ENCODE data around the gene MCM3AP.

Gene MCM3AP

DNA sequence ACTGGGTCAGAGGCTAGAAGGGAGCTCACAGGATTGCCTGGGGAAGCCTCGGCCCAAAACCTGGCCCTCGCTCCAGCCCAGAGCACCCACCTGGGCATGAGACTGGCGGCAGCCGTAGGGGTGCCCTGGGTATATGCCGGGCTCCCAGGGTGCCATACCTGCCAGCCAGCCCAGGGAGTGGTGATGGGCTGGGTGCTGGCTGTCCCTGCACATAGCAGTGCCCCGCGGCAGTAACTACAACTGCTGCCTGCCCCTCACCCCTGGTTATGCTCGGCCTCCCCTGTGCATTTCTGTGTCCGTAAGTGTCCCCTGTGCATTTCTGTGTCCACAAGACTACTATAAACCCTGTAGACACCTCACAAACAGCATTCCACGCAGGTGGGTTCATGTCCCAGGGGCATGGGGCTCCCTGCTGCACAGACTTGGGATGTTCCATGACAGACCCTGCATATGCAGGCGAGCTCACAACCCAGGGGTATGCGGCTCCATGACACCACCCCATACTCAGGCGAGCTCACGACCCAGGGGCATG, 95.4 kb downstream of the MCM3AP start:
- Histone ChIP-seq H3K4me2 (no peak overlapping the region), H3K4me1 (peaks cover 14% of the 10 kb centered on the region), H3K4me3 (no peak overlapping the region), H4K20me1 (no peaks in the 10 kb centered on the region; the same call in 1 of the 2 replicates), H3K9me3 (no peaks in the 10 kb centered on the region), H3K27me3 (no peaks in the 10 kb centered on the region), H3K27ac (no peak overlapping the region), H3K9ac (0 out of 2 replicates have a peak overlapping the region, but pooled peaks have one; percentile 10), H3K36me3 (peaks cover 60% of the 10 kb centered on the region)
- no peak for TF ChIP-seq Cebpa-rat (IDR thresholded peaks at IDR 0.05)

DNA sequence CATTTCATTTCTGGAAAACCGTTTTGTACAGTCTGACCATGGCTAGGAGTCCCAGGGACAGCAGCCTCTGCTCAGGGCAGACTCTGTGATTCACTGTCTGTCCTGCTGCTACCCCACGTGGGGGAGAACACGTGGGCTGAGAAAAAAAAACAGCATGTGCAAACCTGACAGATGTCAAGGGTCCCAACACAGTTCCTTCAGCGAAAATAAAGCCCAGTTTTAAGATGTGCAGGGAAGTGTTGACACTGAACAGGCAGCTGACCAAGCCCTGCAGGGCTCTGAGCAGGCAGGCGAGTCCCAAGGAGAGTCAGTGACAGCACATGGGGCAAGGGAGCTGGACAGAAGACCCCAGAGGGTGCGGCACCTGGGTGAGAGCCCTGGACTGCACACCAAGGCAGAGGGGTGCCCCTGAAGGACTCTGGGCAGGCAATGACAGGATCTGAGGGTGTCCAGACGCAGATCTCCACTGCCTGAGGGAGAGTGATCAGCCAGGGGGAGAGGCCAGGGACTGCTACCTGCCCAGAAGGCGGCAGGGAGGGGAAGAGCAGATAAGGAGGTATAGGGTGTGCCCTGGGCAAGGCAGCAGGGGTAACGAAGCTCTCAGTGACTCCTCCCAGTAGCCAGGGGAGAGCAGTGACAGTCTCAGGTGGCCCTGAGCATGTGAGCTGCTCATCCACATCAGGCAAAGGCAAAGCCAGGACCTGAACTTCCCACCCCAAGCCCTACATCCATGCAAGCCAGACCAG, 96.0 kb downstream of the MCM3AP start:
- no peak for TF ChIP-seq Cebpa-rat (IDR thresholded peaks at IDR 0.05)
- no peaks in the 10 kb centered on the region; the same call in 1 of the 2 replicates for H4K20me1 ChIP-seq
- H3K4me1 ChIP-seq: peaks cover 9% of the 10 kb centered on the region
- H3K36me3 ChIP-seq: peaks cover 53% of the 10 kb centered on the region
- no peak overlapping the region for H3K4me3 ChIP-seq
- H3K27ac ChIP-seq: no peak overlapping the region
- no peak overlapping the region for H3K4me2 ChIP-seq
- H3K27me3 ChIP-seq: peaks cover 5% of the 10 kb centered on the region; the same call in 1 of the 2 replicates
- H3K9ac ChIP-seq: 0 out of 2 replicates have a peak overlapping the region, but pooled peaks have one; percentile 10
- H3K9me3 ChIP-seq: no peaks in the 10 kb centered on the region

DNA sequence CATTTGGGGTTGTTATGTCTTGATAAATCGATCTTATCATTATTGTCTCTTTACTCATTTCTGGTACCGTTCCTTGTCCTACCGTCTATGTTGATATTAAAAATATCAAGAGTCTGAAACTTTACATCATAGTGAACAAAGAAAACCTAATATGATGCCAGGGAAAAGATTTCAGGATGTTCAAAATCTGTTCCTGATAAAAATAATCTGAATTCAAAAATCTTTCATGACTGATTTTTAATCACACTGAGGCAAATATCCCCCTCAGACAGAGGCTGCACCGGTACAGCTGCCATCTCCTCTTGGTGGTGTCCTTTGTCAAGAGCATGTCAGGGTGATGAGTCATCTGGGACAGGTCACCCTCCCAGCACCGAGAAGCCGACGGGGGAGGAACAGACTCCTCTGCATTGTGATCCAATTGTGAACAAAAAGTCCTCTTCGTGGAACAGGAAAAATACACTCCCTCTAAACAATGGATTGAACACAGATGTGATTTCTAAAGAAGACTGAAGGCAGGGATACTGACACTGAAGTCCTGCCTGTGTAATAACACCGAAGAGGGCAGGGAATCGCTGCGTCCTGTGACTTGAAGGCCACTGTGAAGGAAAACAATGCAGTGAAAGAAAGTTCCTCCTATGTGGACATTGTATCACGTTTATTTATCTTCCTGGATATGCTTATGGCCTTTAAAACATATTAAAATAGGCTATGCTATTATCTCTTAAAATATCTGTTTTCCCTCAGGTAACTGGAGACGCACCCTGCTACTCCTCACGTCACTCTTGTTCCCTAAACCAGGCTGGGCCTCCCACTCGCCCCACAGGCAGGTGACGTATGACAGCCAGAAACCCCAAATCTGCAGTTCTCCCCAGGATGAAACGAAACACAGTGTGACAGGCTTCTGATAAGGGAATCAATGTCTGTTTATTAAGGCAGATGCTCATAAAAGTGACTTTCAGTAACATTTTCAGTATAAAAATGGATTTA, 96.9 kb downstream of the MCM3AP start:
- H3K9ac ChIP-seq: no peak overlapping the region
- peaks cover 45% of the 10 kb centered on the region for H3K36me3 ChIP-seq
- no peak for TF ChIP-seq Cebpa-rat (IDR thresholded peaks at IDR 0.05)

DNA sequence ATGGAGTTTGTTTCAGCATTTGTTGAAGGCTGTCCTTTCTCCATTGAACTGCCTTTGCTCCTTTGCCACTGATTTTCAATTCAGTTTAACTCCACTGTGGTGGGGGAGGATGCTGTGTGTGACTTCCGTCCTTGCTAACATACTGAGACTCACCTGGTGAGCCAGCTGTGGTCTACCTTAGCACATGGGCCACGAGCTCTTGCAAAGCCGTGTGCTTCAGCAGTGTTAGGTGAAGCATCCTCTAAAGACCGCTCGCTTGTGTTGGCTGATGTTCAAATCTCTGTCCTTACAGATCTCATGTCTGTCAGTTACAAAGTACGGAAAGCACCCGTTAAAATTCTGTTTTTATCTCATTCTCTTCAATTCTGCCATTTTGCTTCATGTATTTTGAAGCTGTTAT, 97.6 kb downstream of the MCM3AP start:
- no peak overlapping the region for H3K9ac ChIP-seq
- TF ChIP-seq Cebpa-rat (IDR thresholded peaks at IDR 0.05): no peak
- H3K4me3 ChIP-seq: no peak overlapping the region
- H3K9me3 ChIP-seq: no peaks in the 10 kb centered on the region
- H3K27ac ChIP-seq: no peak overlapping the region
- peaks cover 12% of the 10 kb centered on the region; the same call in 1 of the 2 replicates for H3K27me3 ChIP-seq
- peaks cover 37% of the 10 kb centered on the region; the same call in 1 of the 2 replicates for H3K36me3 ChIP-seq
- no peak overlapping the region for H3K4me2 ChIP-seq
- no peaks in the 10 kb centered on the region; the same call in 1 of the 2 replicates for H4K20me1 ChIP-seq
- H3K4me1 ChIP-seq: peaks cover 11% of the 10 kb centered on the region; the same call in 1 of the 2 replicates

More for the DNA sequence above, 96.9 kb downstream of the MCM3AP start:
- no peak overlapping the region for H3K4me3 ChIP-seq
- H3K27ac ChIP-seq: no peak overlapping the region
- no peaks in the 10 kb centered on the region for H3K9me3 ChIP-seq
- H4K20me1 ChIP-seq: no peaks in the 10 kb centered on the region; the same call in 1 of the 2 replicates
- H3K4me2 ChIP-seq: no peak overlapping the region
- peaks cover 12% of the 10 kb centered on the region; the same call in 1 of the 2 replicates for H3K27me3 ChIP-seq
- peaks cover 5% of the 10 kb centered on the region; the same call in 1 of the 2 replicates for H3K4me1 ChIP-seq

DNA sequence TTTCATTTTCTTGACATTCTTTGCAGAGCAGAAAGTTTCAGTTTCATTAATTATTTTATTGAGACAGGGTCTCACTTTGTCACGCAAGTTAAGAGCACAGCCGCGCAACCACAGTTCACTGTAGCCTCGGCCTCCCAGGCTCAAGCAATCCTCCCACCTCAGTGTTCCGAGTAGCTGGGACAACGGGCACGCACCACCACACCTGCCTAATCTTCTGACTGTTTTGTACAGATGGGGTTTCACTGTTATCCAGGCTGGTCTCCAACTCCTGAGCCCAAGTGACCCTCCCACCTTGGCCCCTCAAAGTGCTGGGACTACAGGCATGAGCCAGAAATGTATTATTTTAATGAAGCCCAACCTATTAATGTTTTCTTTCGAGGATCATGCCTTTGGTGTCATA, 98.2 kb downstream of the MCM3AP start:
- Histone ChIP-seq H3K36me3 (peaks cover 32% of the 10 kb centered on the region; the same call in 1 of the 2 replicates), H3K9me3 (no peaks in the 10 kb centered on the region), H3K27me3 (peaks cover 12% of the 10 kb centered on the region; the same call in 1 of the 2 replicates), H3K9ac (no peak overlapping the region), H3K4me3 (no peak overlapping the region), H4K20me1 (no peaks in the 10 kb centered on the region; the same call in 1 of the 2 replicates), H3K27ac (no peak overlapping the region), H3K4me1 (peaks cover 15% of the 10 kb centered on the region; the same call in 1 of the 2 replicates), H3K4me2 (no peak overlapping the region)
- TF ChIP-seq Cebpa-rat (IDR thresholded peaks at IDR 0.05): no peak

DNA sequence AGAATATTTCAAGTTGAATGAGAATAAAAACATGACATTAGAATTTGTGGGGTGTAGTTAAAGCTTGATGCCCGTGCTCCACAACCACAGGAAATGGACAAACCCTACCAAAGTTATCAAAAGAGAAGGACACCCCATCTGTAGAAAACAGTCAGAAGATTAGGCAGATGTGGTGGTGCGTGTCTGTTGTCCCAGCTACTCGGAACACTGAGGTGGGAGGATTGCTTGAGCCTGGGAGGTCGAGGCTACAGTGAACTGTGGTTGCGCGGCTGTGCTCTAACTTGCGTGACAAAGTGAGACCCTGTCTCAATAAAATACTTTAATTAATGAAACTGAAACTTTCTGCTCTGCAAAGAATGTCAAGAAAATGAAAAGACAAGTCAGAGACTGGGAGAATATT, 99.7 kb downstream of the MCM3AP start:
- H3K36me3 ChIP-seq: peaks cover 17% of the 10 kb centered on the region; the same call in 1 of the 2 replicates
- no peak overlapping the region for H3K9ac ChIP-seq
- H4K20me1 ChIP-seq: no peaks in the 10 kb centered on the region; the same call in 1 of the 2 replicates
- no peaks in the 10 kb centered on the region for H3K9me3 ChIP-seq
- peaks cover 12% of the 10 kb centered on the region; the same call in 1 of the 2 replicates for H3K27me3 ChIP-seq
- TF ChIP-seq Cebpa-rat (IDR thresholded peaks at IDR 0.05): no peak
- H3K27ac ChIP-seq: no peak overlapping the region
- 0 out of 2 replicates have a peak, but pooled peaks cover 10% of the 10 kb centered on the region for H3K4me1 ChIP-seq
- no peak overlapping the region for H3K4me3 ChIP-seq
- H3K4me2 ChIP-seq: no peak overlapping the region
